Renal pelvis (tissue), 4 donors: ENCODE data around the gene SLIT1. TPM values are rescaled to one million over a fixed set of nuclear protein-coding genes. Genes with fewer than 3 reads are reported as not detected.

Experiments used
- DNase-seq: peaks from one replicate; pipeline ENCODE4 v3.0.0-alpha.2; 2013
- polyA plus RNA-seq, 3 donors: library from polyadenylated mRNA; unstranded; fragments of 120-200 nt; gene quantifications; one replicate each; pipeline ENCODE4 v1.2.1, GENCODE V29; 2013; ENCODE audit not compliant: insufficient read length in 3 of 3

Gene SLIT1
- polyA plus RNA-seq, 3 donors = 6.7 to 8.3 (median 7.9) TPM

GRCh38 chr10:97080051-97080776 is 105.5 kb downstream of the SLIT1 start:
- DNase-seq = no peak

GRCh38 chr10:97079448-97079847 is 106.3 kb downstream of the SLIT1 start:
- DNase-seq = no peak

- DNase-seq = no peak
Measured at GRCh38 chr10:97078938-97079445, 106.8 kb downstream of the SLIT1 start.

- peak; percentile 50 for DNase-seq
Measured at GRCh38 chr10:97078261-97078937, 107.4 kb downstream of the SLIT1 start.

DNA sequence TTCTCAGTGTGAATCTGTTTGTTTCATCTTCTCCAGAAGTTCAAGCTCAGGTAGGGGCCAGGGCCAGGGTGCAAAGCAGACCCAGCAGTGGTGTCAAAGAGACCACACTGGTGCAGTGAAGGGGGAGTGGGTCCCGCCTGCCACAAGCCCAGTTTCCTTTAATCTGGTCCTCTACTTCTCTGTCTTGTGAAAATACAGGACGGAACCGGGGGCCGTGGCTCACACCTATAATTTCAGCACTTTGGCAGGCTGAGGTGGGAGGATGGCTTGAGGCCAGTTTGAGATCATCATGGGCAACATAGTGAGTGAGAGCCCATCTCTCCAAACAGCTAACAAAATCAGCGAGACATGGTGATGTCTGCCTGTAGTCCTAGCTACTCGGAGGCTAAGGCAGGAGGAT is 109.0 kb downstream of the SLIT1 start:
- no peak for DNase-seq

GRCh38 chr10:97075961-97076525 is 109.7 kb downstream of the SLIT1 start:
- no peak for DNase-seq

DNA sequence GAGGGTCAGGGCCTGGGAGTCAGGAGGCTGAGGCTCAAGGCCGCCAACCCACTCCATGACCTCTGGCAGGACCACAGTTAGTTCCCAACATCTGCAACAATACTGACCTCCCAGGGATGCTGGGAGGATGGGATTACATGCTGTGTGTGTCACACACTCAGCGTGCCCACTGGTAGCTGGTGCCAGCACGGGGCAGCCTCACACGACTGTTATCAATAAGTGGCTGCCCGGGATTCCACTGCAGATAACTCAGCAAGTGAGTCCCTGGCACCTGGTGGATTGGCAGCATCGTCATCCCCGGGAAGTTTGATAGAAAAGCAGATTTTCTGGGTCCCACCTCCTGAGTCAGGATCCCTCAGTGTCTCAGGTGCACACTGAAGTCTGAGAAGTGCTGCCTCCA is 110.3 kb downstream of the SLIT1 start:
- DNase-seq = no peak

GRCh38 chr10:97074256-97075145 is 111.3 kb downstream of the SLIT1 start:
- DNase-seq = no peak

- peak; percentile 85 for DNase-seq
Measured at GRCh38 chr10:97072851-97073665, 112.7 kb downstream of the SLIT1 start.

GRCh38 chr10:97071496-97071895 is 114.3 kb downstream of the SLIT1 start:
- no peak for DNase-seq

GRCh38 chr10:97069576-97070362 is 116.0 kb downstream of the SLIT1 start:
- DNase-seq = peak; percentile 31

DNA sequence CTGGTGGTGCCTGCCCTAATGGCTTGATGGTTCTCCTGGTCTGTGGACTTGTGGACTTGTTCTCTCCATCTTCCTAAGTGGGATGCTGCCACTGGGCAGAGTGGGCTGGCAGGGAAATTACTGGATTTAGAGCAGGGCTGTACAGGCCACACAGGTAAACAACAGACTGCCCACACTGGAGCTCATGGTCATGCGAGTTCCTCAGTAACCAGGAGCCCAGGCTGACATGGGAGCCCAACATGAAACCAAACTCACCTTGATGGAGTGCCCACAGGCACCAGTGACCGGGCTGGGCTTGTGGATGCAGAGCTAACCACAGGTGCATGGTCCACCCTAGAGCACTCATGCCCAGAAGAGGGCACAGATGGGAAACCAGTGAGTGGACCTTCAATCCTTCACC is 116.7 kb downstream of the SLIT1 start:
- DNase-seq = no peak

GRCh38 chr10:97067716-97068391 is 117.9 kb downstream of the SLIT1 start:
- DNase-seq = no peak

DNA sequence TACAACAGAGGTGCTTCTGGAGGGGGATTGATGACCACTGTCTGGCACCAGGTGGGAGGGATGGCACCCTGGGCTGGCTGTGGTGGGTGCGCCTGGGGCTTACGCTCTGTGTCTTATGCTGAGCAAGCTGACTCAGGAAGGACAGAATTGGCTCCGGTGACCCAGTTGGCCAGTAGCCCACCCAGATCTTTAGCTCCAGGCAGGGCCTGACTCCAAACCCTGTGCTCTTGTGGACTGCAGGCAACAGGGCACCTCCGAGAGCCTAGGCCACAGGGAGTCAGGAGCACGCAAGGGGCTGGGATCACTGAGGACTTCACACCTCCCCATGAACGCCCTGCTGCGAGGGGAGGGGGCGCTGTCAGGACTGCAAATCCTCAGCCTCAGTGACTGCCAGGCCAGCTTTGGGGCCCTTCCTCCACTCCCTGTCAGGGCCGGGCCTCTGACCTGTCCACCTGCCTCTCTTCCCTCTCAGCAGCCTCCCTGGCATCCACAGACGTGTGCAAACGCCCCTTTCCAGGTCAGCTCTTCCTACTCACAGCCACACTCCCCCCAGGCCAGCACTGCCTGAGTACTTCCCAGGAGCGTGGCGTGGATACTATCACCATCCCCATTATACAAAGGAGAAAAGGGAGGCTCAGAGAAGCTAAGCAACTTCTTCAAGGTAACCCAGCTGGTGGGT is 118.7 kb downstream of the SLIT1 start:
- no peak for DNase-seq

- no peak for DNase-seq
Measured at GRCh38 chr10:97065686-97066660, 119.8 kb downstream of the SLIT1 start.

DNA sequence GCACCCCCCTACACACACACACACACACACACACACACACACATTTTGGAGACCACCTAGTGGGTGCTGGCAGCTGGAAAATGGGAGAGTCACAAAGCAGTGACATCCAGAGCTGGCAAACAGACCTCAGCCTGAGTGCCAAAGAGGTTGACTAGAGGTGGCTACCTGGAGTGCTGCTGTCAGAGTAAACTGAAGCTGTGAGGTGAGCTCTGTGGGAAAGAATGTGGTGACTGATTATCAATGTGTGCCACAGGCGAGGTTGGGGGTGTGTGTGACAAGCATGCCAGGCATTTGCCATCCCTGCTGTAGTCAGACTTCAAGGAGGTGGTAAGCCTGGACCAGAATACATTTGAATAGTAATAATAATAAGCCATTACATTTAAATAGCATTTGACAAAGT is 120.6 kb downstream of the SLIT1 start:
- no peak for DNase-seq

GRCh38 chr10:97063983-97064837 is 121.5 kb downstream of the SLIT1 start:
- no peak for DNase-seq
